ENCODE measurements around the gene RASSF1. TPM values are rescaled to one million over a fixed set of nuclear protein-coding genes. Genes with fewer than 3 reads are reported as not detected.
A peak's percentile ranks its signal among the peaks of the same experiment; 100 is the strongest.
"Not testable (repeated sequence)": the region's sequence is repeated elsewhere in the genome, so short reads cannot be mapped to it uniquely, and the experiment has no call there.

Gene RASSF1
- total RNA-seq, 2 donors from 2014 or later: 20.6 to 28.2 TPM

DNA sequence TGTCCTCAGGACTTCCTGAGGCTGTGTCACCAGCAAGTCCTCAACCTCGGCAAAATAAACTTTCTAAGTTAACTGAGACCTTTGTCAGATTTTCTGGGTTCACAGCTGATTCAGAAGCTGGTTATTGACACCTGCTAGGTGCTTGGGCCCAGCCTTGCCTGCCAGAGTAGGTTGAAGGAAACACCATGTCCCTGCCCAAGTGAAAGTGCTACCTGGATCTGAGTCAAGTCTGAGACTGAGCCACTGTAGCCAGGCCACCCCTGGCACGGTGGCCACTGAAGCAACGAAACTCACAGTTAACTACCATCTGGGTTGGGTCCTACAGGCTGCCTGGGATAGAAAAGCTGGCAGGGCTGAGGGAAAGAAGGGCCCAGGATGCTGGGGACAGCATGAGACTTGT, 26.3 kb downstream of the RASSF1 start:
- H3K4me1 ChIP-seq: peaks cover 28% of the 10 kb centered on the region

GRCh38 chr3:50312041-50312440, 28.6 kb downstream of the RASSF1 start:
- H3K9ac ChIP-seq (ENCODE audit: low read depth in 2 of 2, low read length in 2 of 2); H3K27ac ChIP-seq; H3K4me3 ChIP-seq; intact Hi-C loops (cut with DNase I); H3K36me3 ChIP-seq; H3K9me3 ChIP-seq; DNase-seq; H3K4me1 ChIP-seq; H3K27me3 ChIP-seq: not testable (repeated sequence)

More for the DNA sequence above, 26.3 kb downstream of the RASSF1 start:
- H3K27ac ChIP-seq: no peak overlapping the region
- H3K27me3 ChIP-seq: no peaks in the 10 kb centered on the region
- H3K9me3 ChIP-seq: no peaks in the 10 kb centered on the region
- no peak overlapping the region for H3K9ac ChIP-seq (ENCODE audit: low read depth in 2 of 2, low read length in 2 of 2)
- no peak for TF ChIP-seq CTCF (IDR thresholded peaks at IDR 0.05)
- no peaks in the 10 kb centered on the region for H3K36me3 ChIP-seq
- intact Hi-C loops (cut with DNase I): no loop called here
- no peak for DNase-seq
- no peak overlapping the region for H3K4me3 ChIP-seq

DNA sequence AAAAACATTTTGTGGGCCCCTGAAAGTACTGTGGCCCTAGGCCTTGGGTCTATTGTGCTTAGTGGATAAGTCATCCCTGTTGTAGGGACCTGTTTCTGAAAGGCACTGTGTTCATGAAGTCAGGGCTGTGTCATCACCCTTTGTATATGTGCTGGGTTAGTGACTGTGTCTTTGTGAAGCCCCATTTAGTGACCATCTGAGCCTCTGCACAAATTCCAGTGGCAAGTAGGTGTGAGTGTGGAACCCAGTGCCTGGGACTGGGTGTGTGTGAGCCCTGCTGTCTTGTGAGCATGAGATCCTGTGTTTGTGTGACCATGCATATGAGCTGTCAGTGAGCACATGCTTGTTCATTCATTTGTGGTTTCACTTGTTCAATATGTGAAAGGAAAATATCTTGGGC, 36.0 kb downstream of the RASSF1 start:
- no peak for DNase-seq
- Histone ChIP-seq H3K4me1 (peaks cover 8% of the 10 kb centered on the region), H3K27me3 (no peaks in the 10 kb centered on the region), H3K27ac (no peak overlapping the region), H3K9me3 (no peaks in the 10 kb centered on the region), H3K4me3 (no peak overlapping the region), H3K9ac (ENCODE audit: low read depth in 2 of 2, low read length in 2 of 2) (no peak overlapping the region), H3K36me3 (no peaks in the 10 kb centered on the region)
- intact Hi-C loops (cut with DNase I): no loop called here
- no peak for TF ChIP-seq CTCF (IDR thresholded peaks at IDR 0.05)

GRCh38 chr3:50303013-50303815, 37.4 kb downstream of the RASSF1 start, which contains the start of gene HYAL1:
Gene HYAL1 (minus strand): TSS chr3:50303574. CDS start chr3:50302956, 618 bp downstream.
- intact Hi-C loops (cut with DNase I): no loop called here

DNA sequence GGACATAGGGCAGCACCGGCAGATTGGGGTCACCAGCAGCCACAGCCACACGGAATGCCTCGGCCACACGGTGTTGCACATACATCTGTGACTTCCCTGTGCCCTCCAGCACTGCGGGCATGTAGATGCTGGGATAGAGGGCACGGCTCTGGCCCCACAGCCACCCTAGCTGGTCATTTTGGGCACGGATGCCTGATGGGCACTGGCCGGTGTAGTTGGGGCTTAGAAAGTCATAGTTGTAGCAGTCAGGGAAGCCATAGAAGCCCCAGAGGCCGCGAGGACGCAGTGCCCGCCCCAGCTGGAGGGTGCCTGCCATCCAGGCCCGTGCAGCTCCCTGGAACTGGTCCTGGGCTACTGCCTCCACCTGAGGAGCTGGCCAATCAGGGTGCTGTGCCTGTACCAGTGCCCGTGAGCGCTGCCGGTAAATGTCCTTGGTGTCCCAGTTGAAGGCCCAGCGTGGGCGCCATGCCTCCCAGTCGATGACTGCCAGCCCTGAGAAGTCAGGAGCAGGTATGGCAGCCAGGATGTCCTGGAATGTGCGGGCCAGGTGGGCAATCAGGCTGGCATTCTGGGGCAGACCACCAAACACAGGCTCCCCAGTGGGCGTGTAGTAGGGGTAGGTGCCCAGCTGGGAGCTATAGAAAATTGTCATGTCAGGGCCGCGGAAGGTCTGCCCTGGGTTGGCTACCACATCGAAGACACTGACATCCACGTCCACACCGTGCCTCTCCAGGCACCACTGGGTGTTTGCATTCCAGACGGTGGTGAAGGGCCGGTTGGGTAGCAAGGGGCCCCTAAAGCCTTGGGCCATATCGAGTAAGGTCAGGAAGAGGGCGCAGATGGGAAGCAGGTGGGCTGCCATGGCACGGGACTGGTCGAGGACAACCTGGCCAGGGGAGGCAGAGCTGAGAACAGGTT, 38.3 kb downstream of the RASSF1 start:
- Histone ChIP-seq H3K36me3 (no peaks in the 10 kb centered on the region), H3K27me3 (no peaks in the 10 kb centered on the region), H3K4me1 (peaks cover 15% of the 10 kb centered on the region), H3K9me3 (no peaks in the 10 kb centered on the region), H3K27ac (peak overlapping the region; percentile 22), H3K4me3 (peak overlapping the region; percentile 4), H3K9ac (ENCODE audit: low read depth in 2 of 2, low read length in 2 of 2) (peak overlapping the region in 1 of 2 donors; percentile 52)
- no peak for TF ChIP-seq CTCF (IDR thresholded peaks at IDR 0.05)
- intact Hi-C loops (cut with DNase I): no loop called here
- DNase-seq: no peak

More at GRCh38 chr3:50303013-50303815, 37.4 kb downstream of the RASSF1 start, which contains the start of gene HYAL1:
- Histone ChIP-seq H3K36me3 (no peaks in the 10 kb centered on the region), H3K27me3 (no peaks in the 10 kb centered on the region), H3K9ac (ENCODE audit: low read depth in 2 of 2, low read length in 2 of 2) (peak within 1 kb of the TSS; percentile 34 to 52), H3K27ac (peak within 1 kb of the TSS; percentile 47), H3K4me3 (peak within 1 kb of the TSS; percentile 4), H3K4me1 (peaks cover 13% of the 10 kb centered on the region), H3K9me3 (no peaks in the 10 kb centered on the region)
- DNase-seq: peak; percentile 77
- TF ChIP-seq CTCF (IDR thresholded peaks at IDR 0.05): no peak
